ENCODE measurements around the gene SUMO3. TPM values are rescaled to one million over a fixed set of nuclear protein-coding genes. Genes with fewer than 3 reads are reported as not detected.

Gene SUMO3
- total and polyA plus RNA-seq, 2 experiments from 2014 or later: 110 to 178 TPM

DNA sequence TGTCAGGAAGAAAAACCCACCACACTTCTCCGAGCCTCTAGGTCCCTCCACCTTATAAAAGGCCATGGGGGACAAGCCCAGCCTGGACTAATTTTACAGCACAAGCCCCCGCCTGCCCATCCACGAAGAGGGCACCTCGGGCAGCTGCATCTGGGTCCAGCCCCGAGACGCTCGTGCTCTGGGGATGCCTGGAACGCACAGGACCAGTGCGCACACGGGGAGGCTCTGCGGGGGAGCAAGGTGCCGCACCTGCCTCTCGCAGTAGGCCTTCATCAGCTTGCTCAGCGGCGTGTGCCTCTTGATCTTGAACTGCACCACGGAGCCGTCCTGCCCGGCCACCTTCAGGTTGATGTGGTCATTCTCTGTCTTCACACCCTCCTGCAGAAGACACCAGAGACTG lies 4.1 kb downstream of the SUMO3 start:
- Histone ChIP-seq H3K36me3 (ENCODE audit: low read depth) (no peaks in the 10 kb centered on the region), H3K4me2 (ENCODE audit: unreplicated experiment) (no peak overlapping the region), H3K4me3 (no peak overlapping the region), H3K9ac (no peak overlapping the region), H3K27ac (no peak overlapping the region), H3K27me3 (replicated peaks; ENCODE audit: insufficient read depth) (no peaks in the 10 kb centered on the region), H3K9me2 (ENCODE audit: insufficient read depth) (no peaks in the 10 kb centered on the region), H4K20me1 (ENCODE audit: insufficient read depth) (0 out of 2 replicates have a peak, but pooled peaks cover 10% of the 10 kb centered on the region), H3K4me1 (ENCODE audit: insufficient read depth) (peaks cover 8% of the 10 kb centered on the region; the same call in 1 of the 2 replicates), H3K9me3 (ENCODE audit: low read depth) (no peaks in the 10 kb centered on the region), H3F3A (ENCODE audit: insufficient read depth) (0 out of 2 replicates have a peak, but pooled peaks cover 4% of the 10 kb centered on the region), H3K79me2 (ENCODE audit: insufficient read depth) (peaks cover 87% of the 10 kb centered on the region), H2AFZ (no peak overlapping the region)
- TF ChIP-seq EZH2phosphoT487 (IDR thresholded peaks at IDR 0.05; ENCODE audit: insufficient read depth, low read depth) (no peak), EZH2 (IDR thresholded peaks at IDR 0.05; ENCODE audit: insufficient read depth, poor library complexity, severe bottlenecking) (no peak)
- in situ Hi-C loops (cut with MboI): no loop called here
- 95 to 98% methylated on average over 18 of the region's 18 CpGs for WGBS, 2 experiments (ENCODE audit: low coverage in 1 of 2, low lambda C conversion rate in 2 of 2, missing lambda C conversion rate in 2 of 2)
- no peak for DNase-seq

DNA sequence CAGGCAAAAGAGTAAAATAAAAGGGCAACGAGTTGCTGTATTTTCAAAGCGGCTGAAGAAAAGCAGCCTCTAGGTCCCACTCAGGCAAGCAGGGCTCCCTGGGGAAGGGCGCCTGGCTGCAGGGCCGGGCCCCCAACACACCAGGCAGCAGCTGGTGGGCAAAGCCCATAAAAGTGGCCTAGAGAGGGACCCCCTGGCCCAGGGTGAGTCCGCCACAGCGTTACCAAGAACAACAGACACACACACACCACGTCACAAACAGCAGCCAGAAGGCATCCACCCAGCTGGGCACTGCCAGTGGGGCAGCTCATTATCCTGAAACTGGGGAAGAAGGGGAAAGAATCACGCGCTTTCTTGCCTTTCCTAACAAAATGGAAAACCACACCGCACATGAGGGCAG lies 4.7 kb downstream of the SUMO3 start:
- Histone ChIP-seq H3K9me2 (ENCODE audit: insufficient read depth) (no peaks in the 10 kb centered on the region), H3K4me1 (ENCODE audit: insufficient read depth) (peaks cover 8% of the 10 kb centered on the region; the same call in 1 of the 2 replicates), H3K9ac (no peak overlapping the region), H3K4me3 (no peak overlapping the region), H3K4me2 (ENCODE audit: unreplicated experiment) (no peak overlapping the region), H3K9me3 (ENCODE audit: low read depth) (no peaks in the 10 kb centered on the region), H4K20me1 (ENCODE audit: insufficient read depth) (0 out of 2 replicates have a peak, but pooled peaks cover 10% of the 10 kb centered on the region), H3F3A (ENCODE audit: insufficient read depth) (0 out of 2 replicates have a peak, but pooled peaks cover 4% of the 10 kb centered on the region), H3K79me2 (ENCODE audit: insufficient read depth) (peaks cover 93% of the 10 kb centered on the region), H3K36me3 (ENCODE audit: low read depth) (no peaks in the 10 kb centered on the region), H3K27me3 (replicated peaks; ENCODE audit: insufficient read depth) (no peaks in the 10 kb centered on the region), H2AFZ (no peak overlapping the region), H3K27ac (no peak overlapping the region)
- in situ Hi-C loops (cut with MboI): no loop called here
- WGBS, 2 experiments (ENCODE audit: low coverage in 1 of 2, low lambda C conversion rate in 2 of 2, missing lambda C conversion rate in 2 of 2): 96% methylated on average over 10 of the region's 10 CpGs
- TF ChIP-seq EZH2 (IDR thresholded peaks at IDR 0.05; ENCODE audit: insufficient read depth, poor library complexity, severe bottlenecking) (no peak), EZH2phosphoT487 (IDR thresholded peaks at IDR 0.05; ENCODE audit: insufficient read depth, low read depth) (no peak)
- no peak for DNase-seq

DNA sequence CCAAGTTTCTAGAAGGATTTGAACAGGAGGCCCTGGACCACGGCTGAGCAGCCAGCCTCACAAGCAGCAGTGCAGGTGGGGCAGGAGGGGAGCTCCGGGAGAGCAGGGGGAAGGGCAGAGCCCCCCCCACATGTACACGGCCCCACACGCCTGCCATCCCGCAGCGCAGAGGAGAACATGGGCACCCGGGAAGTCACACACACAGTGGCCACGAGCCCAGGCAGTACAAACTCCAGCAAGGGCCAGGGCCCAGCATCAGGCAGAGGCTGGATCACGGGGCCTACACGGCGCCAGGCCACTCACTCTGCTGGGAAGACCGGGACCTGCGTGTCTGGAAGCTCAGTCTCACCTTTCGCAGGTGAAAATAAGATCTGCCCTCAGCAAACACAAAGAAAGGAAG lies 5.2 kb downstream of the SUMO3 start:
- peaks cover 8% of the 10 kb centered on the region; the same call in 1 of the 2 replicates for H3K4me1 ChIP-seq (ENCODE audit: insufficient read depth)
- peaks cover 96% of the 10 kb centered on the region for H3K79me2 ChIP-seq (ENCODE audit: insufficient read depth)
- H3K36me3 ChIP-seq (ENCODE audit: low read depth): peaks cover 3% of the 10 kb centered on the region; the same call in 1 of the 2 replicates
- no peak overlapping the region for H3K27ac ChIP-seq
- 0 out of 2 replicates have a peak, but pooled peaks cover 10% of the 10 kb centered on the region for H4K20me1 ChIP-seq (ENCODE audit: insufficient read depth)
- 0 out of 2 replicates have a peak, but pooled peaks cover 4% of the 10 kb centered on the region for H3F3A ChIP-seq (ENCODE audit: insufficient read depth)
- in situ Hi-C loops (cut with MboI): no loop called here
- no peaks in the 10 kb centered on the region for H3K27me3 ChIP-seq (replicated peaks; ENCODE audit: insufficient read depth)
- no peak for TF ChIP-seq EZH2phosphoT487 (IDR thresholded peaks at IDR 0.05; ENCODE audit: insufficient read depth, low read depth)
- H3K4me3 ChIP-seq: no peak overlapping the region
- no peak overlapping the region for H2AFZ ChIP-seq
- H3K9me2 ChIP-seq (ENCODE audit: insufficient read depth): no peaks in the 10 kb centered on the region
- no peak overlapping the region for H3K9ac ChIP-seq
- WGBS, 2 experiments (ENCODE audit: low coverage in 1 of 2, low lambda C conversion rate in 2 of 2, missing lambda C conversion rate in 2 of 2): 90 to 94% methylated on average over 12 to 14 of the region's 14 CpGs
- no peaks in the 10 kb centered on the region for H3K9me3 ChIP-seq (ENCODE audit: low read depth)
- DNase-seq: no peak
- H3K4me2 ChIP-seq (ENCODE audit: unreplicated experiment): no peak overlapping the region

DNA sequence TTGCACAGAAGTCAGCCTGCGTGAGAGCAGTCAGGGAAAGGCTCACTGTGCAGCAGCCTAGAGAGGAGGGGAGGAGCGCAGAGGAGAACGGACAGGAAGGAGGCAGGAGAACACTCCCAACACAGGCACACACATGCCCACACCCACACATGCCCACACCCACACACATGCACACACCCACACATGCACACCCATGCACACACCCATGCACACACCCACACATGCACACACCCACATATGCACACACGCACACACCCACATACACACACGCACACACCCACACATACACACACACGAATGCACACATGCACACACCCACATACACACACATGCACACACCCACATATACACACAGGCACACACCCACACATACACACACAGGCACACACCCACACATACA lies 7.1 kb downstream of the SUMO3 start:
- Histone ChIP-seq H4K20me1 (ENCODE audit: insufficient read depth) (0 out of 2 replicates have a peak, but pooled peaks cover 10% of the 10 kb centered on the region), H3K27ac (no peak overlapping the region), H3K9me3 (ENCODE audit: low read depth) (no peaks in the 10 kb centered on the region), H3K79me2 (ENCODE audit: insufficient read depth) (peaks cover 93% of the 10 kb centered on the region), H3K4me2 (ENCODE audit: unreplicated experiment) (no peak overlapping the region), H3K4me3 (no peak overlapping the region), H2AFZ (no peak overlapping the region), H3K9me2 (ENCODE audit: insufficient read depth) (no peaks in the 10 kb centered on the region), H3K27me3 (replicated peaks; ENCODE audit: insufficient read depth) (no peaks in the 10 kb centered on the region), H3K4me1 (ENCODE audit: insufficient read depth) (peaks cover under 1% of the 10 kb centered on the region; the same call in 1 of the 2 replicates), H3F3A (ENCODE audit: insufficient read depth) (no peaks in the 10 kb centered on the region), H3K9ac (no peak overlapping the region), H3K36me3 (ENCODE audit: low read depth) (peaks cover 6% of the 10 kb centered on the region)
- no peak for DNase-seq
- in situ Hi-C loops (cut with MboI): no loop called here
- WGBS, 2 experiments (ENCODE audit: low coverage in 1 of 2, low lambda C conversion rate in 2 of 2, missing lambda C conversion rate in 2 of 2): 82 to 83% methylated on average over 2 to 6 of the region's 6 CpGs
- TF ChIP-seq EZH2 (IDR thresholded peaks at IDR 0.05; ENCODE audit: insufficient read depth, poor library complexity, severe bottlenecking): no peak
- TF ChIP-seq EZH2phosphoT487 (IDR thresholded peaks at IDR 0.05; ENCODE audit: insufficient read depth, low read depth): no peak
